Stimulated activated CD4-positive, alpha-beta T cell treated with anti-CD3 and anti-CD28 coated beads, Interleukin-4, amount 100 ng/mL, for 24 hours (primary cell): ENCODE data around the gene TRIM59.
A peak's percentile ranks its signal among the peaks of the same experiment; 100 is the strongest.

Source experiments
- DNase-seq: peaks from one replicate; pipeline ENCODE4 v3.0.0-alpha.2; 2020

Gene TRIM59

DNA sequence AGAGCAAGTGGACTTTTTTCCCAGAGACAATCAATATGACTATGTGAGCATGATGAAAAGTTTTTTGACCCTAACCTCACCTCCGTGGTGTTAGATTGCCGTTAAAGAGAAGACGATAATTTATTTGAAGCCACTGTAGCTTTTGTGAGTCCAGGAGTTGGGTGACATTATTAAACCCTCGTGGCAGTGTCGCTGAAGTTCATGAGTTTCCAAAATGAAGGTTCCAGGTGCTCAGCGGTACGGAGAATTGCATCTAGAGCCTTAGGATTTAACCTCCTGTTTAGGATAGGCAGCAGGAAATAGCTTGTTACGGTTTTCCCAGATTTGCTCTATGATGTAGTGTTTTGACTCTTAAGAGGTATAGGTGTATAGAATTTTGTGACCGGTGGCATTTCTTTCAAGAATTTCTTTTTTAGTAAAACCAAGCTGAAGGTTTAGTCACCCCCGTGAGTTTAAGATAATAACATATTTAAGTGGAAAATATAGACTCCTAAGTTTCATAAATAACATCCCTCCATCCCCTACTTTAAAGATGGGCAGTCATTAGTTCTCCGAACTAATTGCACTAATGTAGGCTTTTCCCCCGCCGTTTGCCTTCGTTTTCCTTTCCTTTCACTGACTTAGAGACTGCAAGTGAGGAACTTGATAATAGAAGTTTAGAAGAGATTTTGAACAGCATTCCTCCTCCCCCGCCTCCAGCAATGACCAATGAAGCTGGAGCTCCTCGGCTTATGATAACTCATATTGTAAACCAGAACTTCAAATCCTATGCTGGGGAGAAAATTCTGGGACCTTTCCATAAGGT lies 48.1 kb downstream of the TRIM59 start:
- DNase-seq = no peak

DNA sequence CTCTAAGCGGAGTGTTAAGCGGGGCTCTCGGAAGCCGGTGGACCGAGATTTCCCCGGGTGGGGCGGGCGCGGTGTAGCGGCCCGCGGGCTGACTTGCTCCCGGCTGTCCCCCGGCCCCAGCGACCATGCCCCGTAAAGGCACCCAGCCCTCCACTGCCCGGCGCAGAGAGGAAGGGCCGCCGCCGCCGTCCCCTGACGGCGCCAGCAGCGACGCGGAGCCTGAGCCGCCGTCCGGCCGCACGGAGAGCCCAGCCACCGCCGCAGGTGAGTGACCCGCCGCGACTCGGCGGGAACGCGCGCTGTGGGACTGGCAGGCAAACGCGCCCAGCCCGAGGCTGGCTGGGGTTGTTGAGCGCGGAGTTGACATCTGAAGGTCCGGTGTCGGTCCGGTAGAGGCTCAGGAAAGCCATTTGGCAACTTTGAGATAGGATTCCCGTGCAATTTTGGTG lies 48.9 kb downstream of the TRIM59 start:
- DNase-seq = peak; percentile 12

DNA sequence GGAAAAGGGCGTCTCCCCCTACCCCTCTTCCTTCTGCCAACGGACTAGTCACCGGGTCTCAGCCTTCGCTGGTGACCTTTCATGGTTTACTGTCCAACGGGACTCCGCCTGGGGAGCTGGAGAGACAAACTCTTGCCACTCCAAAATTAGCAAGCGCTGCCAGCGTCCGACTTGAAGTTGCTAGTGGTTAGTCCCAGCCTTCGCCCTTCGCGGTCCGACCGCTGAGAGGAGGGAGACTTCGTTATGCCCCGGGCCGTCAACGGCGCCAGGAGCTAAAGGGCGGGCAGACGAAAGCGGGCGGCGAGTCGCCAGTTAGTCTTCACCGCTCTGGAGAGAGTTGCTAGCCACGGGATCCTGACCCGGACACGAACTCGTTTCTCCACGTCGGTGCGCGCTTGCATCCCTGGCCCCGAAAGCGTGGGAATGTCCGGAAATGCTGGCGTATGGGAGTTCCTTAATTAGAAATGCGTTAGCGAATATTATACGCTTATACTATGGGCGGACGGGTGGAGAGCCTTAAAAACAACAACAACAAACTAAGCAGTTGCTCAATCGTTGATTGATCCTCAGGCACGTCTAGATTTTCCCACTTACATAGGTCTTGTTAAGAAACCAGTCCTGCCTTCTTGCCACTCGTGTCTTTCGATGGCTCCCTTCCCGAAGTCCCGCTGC lies 49.4 kb downstream of the TRIM59 start:
- peak; percentile 28 for DNase-seq

DNA sequence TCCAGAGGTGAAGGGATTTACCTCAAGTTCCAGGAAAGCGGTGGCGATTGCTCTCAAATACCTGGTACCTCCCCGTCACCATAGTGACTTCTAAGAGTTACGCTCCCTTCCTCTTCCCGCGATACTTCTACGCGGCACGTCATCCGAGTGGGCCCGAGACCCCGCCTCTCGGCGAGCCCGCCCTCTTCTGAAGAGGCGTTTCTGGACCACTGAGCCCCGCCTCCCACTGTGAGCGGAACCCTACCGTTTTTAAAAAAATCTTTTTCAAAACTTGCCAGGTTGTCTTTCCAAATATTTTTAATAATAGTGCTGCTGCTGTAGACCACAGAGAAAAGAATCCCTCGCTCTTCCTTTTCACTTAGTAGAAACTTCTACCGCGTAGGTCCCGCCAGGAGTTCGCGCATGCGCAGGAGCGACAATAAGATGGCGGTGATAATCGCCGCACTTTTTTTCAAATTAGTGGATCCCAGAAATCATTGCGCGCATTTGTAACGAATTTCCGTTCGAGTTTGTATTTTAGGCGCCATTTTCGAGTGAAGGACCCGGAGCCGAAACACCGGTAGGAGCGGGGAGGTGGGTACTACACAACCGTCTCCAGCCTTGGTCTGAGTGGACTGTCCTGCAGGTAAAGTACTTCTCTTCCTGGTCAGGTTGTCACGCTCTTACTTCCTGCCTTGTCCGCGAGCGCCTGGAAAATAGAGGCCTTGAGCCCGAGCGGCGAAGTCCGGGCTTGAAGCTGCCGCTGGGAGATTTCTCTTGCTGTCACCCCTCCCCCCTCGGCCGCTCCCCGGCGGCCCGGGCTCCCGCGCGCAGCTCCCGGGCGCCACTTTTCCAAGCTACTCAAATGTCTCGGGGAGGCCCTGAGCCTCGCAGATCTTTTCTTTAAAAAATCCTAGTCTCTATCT lies 50.2 kb downstream of the TRIM59 start, which contains the start of the genes IFT80 and SMC4:
Gene IFT80, minus strand, starts transcription at position 101 of the 905 bp plus-strand sequence. CDS start 14,625 bp downstream, outside the sequence.
Gene SMC4, plus strand, starts transcription at position 526 of the 905 bp plus-strand sequence. CDS start 1,177 bp downstream, outside the sequence.
- peak; percentile 96 for DNase-seq

DNA sequence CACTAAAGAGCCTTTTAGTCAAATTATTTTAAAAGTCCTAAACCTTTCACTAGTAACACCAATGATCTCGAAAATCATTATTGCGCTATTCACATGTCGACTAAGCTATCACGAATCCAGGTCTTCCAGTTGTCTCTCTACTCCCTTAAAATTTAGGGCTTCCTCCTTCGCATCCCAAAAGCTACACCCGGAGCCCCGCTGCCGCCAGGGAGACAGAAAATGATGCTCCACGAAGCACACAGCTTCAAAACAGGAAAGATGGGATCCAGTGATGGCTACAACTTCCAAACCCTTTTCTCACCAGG lies 50.8 kb downstream of the TRIM59 start:
- DNase-seq = no peak

DNA sequence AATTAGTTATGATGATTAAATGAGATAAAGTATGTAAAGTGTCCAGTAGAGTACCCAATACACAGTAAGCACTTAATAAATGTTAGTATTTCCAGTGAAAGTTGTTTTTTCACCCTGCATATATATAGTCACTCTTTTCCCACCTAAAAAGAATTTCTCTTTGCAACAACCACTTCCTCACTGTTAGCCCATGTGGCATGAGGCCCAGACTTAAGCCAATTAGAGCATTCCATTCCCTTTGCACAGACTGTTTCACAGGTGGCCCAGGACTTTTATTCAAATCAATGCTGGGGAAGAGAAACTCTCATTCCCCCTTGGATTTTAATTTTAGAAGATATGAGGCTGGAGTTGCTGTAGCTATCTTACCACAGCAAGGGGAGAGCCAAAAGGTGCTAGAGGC lies 54.3 kb downstream of the TRIM59 start:
- no peak for DNase-seq

DNA sequence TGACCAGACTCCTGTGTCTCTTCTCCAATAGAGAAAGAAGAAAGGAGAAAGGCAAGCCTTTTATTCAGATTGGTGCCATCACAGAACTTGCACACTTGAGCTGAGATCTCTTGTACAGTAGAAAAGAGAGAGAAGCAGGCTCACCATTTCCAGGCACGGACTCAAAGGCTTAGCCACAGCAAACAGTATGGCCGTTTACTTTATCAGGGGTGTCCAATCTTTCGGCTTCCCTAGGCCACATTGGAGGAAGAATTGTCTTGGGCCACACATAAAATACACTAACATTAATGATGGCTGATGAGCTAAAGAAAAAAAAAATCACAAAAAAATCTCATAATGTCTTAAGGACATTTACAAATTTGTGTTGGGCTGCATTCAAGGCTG lies 55.6 kb downstream of the TRIM59 start:
- DNase-seq = no peak

DNA sequence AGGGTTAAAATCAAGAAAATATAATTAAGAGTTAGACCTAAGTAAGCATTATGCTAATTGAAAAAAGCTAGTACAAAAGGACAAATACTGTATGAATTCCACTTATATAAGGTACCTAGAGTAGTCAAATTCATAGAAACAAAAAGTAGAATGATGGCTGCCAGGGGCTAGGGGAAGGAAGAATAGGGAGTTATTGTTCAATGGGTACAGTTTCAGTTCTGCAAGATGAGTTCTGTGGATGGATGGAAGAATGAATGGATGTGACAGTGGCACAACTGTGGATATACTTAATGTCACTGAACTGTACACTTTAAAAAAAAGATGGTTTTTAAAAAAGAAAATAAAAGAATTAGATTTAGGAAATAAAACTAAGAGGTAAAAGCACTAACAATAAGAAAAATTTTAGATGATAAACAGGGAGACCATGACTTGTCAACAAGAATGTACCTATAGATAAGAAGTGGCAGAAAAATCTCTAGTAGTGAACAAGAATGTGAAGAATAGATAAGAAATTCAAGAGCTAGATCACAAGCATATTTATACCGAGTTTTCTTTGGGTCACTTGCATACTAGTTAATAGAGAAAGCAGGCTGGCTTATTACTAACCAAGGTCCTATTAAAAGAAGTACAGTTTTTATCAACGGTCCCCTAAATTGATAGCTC lies 56.1 kb downstream of the TRIM59 start:
- DNase-seq = no peak

DNA sequence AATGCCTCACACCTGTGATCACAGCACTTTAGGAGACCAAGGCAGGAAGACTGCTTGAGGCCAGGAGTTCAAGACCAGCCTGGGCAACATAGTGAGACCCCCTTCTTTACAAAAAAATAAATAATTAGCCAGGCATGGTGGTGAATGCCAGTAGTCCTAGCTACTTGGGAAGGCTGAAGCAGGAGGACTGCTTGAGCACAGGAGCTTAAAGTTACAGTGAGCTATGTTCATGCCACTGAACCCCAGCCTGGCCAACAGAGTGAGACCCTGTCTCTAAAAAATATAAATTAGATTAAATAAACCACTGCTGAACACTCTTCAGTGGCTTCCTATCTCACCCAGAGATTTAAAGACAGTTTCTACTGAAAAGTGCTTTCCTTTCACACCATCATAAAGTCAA lies 56.8 kb downstream of the TRIM59 start:
- no peak for DNase-seq

DNA sequence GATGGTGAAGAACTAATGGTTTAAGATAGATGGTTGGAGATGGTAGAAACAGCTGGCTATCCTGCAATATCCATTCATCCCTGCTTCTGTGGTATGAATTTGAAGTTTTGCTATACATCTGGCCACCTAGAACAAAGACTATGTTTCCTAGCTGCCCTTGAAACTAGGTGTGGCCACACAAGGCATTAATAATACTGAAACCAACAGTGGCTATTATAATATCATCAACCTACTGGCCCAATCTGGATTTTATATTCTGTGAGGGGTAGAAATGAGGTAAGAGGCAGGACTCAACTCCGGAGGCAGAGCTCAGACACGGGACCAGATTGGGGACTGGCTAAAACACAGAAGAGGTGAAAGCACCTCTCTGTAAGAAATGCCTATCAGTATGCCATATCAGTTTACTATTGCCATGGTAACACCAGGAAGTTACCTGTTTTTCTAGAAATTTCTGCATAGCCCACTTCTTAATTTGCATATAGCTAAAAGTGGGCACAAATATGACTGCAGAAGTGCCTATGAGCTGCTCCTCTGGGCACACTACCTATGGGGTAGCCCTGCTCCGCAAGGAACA lies 58.9 kb downstream of the TRIM59 start:
- no peak for DNase-seq
